AG08395 (cell line): ENCODE measurements around the gene IDH3A.

Source experiments
- DNase-seq: peaks from one replicate; pipeline ENCODE4 v3.0.0; 2012; ENCODE audit warnings: mixed read lengths, low spot score

The IDH3A gene

DNA sequence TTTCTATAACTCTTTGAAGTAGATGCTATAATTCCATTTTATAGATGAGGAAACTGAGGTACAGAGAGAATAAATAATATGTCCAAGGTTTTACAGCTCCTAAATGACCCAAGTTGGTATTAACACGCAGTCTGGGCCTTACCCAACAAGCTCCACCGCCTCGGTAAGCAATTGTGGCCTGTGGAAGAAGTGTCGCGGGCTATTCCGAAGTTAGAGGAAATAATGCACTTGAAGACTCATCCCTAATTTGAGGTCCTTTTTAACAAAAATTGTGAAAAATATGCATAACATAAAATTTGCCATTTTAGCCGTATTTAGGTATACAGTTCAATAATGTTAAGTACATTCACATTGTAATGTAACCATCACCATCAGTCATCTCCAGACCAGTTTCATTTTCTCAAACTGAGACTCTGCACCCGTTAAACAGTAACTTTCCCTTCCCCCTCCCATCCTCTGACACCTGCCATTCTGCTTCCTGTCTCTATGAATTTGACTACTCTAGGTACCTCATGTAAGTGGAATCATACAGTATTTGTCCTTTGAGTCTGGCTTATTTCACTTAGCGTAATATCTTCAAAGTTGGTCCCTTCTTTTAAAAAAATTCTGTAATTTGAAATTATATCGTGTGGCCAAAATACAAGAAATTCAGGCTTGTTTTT, 18.2 kb downstream of the IDH3A start:
- DNase-seq: no peak

DNA sequence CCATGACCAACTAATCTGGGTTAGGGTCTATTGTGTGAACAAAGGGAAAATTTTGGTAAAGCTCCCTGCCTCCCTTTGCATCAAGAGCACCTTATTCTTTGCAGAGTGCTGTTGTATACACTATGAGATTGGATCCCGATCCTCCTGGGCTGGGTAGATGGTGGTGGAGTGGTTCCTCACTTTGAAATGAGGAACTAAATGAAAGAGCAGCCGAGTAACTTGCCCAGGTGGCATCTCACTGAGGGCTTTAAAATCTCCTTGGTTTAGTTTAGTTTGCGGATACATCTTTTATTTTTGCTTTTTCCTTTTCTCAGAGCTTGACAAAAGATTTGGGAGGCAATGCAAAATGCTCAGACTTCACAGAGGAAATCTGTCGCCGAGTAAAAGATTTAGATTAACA, 19.4 kb downstream of the IDH3A start:
- no peak for DNase-seq

DNA sequence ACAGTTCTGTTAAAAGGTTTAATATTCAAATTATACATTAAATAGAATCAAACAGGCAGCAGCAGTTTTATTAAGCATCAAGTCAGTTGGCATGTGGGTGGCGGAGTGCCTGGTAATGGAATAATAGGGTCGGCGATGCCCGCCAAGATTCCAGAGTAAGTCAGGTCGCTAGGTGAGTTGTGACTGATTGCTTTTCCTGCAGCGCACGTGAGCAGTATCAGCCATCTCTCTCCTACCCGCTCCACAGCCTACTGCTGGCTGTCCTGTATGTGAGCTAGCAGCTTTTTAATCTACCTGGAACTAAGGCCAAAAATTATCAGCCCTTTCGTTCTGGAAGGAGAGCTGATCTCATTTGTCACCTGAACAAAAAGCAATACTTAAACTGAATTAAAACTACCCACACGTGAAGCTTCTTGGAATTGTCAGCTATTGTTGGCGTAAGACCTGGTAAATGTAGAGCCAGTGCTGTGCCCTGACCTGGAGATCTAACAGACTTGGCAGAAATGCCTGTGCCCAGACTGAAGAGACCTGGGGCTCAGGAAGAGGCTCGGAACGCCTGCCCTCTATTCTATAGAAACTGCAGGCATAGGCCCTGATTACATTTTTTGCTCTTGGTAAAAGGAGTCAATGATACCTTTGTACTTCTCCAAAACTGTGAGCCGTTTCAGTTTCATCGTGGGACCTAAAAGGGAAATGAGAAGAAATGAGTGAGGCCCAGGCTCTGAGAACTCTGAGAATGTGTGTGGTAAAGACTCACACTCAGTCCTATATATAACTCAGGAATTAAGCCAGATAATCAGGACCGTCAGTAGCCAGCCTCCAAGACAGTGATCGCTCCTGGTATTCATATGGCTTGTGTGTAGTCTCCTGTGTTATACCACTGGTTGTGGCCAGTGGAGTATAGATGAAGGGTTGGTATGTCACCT, 21.9 kb downstream of the IDH3A start:
- no peak for DNase-seq

DNA sequence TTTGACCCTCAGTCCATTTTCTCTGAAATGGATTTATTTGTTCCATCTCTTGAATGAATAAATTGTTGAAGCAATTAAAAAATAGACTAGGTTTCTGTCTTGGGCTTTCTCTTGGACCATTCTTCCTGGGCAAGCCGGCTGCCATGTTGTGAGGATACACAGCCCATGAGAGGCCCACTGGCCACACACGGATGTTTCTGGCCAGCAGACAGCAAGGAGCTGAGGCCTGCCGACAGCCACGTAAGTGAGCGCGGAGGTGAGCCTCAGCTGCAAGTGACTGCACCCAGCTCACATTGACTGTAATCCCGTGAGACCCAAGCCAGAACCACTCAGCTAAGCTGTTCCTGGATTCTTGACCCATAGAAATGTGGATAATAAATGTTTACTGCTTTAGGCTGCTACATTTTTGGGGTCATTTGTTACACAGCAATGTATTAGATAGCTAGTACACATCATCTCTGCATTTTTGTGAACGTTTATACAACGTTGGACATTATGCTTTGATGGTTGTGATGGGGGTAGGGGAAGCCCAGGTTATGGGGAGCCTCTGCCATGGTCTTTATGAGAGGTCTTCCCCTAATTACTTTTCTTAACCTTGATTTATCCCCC, 22.8 kb downstream of the IDH3A start:
- no peak for DNase-seq

DNA sequence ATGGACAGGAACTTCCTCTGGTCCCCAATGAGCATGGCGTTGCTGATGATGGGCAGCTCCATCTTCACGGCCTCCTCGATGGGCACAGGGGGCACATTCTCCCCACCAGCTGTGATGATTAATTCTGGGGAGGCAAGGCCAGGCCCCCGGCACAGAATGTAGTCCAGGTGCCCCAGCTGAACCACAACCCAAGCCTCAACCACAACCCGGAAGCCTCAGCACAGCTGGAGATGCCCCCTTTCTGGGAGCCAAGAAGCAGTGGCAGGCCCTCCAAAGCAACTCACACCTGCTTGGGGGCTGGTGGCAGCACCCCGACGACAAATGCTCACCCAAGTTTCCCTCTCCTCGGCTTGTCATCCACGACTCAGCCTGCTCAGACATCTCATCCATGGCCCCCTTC, 25.2 kb downstream of the IDH3A start:
- DNase-seq: no peak

DNA sequence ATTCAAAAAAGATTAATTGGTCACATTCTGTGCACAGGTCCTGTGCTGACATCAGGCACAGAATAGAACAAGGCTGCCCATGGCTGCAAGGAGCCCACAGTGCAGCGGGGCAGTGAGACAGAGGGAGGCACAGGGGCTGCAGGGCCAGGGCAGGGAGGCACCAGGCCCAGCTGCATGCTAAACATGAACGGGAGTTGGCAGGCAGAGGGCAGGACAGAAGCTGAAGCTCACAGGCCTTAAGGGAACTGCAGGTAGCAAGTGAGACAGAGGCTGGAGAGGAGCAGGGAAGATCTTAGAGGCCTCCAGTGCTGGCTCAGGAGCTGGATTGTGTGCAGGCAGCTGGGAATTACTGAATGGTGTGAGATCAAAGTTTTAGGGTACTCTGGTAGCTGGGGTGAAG, 26.2 kb downstream of the IDH3A start:
- no peak for DNase-seq

DNA sequence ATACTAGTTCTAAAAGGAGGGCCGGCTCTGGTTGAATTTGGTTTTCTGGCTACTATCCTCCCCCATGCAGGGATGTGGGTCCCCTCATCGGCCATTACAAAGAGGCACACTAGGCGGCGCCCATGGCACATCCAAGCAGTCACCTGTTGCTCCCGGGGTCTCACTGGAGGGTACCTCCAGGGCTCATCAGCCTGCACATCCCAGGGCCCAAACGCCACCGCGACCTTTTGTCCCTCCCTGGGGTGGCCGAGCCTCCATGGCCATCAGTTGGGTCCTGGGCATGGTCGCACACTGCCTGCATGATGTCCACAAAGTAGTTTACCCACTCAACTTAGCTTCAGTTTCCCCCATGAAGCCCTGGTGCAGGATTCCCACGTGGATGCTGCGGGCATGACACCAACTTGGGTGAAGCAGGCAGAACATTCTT, 28.3 kb downstream of the IDH3A start:
- peak; percentile 61 for DNase-seq

DNA sequence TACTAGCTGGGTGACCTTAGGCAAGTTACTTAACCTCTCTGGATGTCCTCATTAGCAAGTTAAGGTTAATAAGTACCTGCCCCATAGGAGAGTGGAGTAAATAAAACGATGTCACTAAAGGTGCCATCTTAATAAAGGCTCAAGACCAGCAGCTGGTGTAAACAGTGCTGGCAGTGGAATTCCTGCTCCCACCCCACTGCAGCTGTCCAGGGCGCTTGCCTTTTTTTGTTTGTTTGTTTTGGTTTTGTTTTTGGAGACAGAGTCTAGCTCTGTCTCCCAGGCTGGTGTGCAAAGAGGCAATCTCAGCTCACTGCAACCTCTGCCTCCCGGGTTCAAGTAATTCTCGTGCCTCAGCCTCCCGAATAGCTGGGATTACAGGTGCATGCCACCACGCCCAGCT, 28.9 kb downstream of the IDH3A start:
- DNase-seq: no peak

DNA sequence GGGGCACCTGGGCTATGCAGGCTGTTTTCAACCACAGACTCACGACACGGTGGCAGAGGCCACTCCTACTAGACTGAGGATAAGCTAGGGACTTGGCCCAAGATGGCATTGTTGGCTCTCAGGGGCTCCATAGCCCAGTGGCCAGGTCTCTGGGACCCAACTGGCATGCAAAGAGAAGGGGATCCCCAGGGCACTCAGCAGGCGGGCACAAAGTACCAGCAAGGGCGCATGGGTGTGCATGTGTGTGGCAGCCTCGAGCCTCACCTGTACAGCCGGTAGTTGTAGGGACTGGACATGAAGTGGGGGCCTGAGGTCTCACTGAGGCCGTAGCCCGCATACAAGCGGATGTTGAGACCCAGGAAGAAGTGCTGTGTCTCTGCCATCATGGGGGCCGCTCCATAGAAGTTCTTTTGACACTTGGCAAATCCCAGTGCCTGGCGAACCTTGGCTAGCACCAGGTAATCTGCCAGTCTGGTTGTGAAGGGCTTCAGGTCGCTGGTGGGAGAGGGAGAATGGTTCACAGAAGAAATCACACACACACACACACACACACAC, 30.2 kb downstream of the IDH3A start:
- DNase-seq: no peak

DNA sequence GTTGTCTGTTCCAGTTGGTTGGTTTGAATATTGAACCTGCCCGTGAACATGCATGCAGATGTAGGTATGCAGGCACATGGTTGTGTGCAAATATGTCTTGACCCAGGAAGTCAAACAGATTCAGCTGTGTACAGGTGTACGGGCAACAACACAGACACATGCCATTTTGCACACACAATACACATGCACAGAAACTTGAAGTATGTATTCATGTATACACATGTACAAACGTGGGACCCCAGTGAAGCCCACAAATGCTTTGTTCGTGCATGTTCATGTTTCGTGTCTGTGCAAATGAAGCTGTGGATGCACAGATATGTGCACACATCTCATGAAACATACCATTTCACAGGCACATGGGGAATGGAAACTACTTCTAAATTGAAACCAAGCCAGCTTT, 30.7 kb downstream of the IDH3A start:
- no peak for DNase-seq

DNA sequence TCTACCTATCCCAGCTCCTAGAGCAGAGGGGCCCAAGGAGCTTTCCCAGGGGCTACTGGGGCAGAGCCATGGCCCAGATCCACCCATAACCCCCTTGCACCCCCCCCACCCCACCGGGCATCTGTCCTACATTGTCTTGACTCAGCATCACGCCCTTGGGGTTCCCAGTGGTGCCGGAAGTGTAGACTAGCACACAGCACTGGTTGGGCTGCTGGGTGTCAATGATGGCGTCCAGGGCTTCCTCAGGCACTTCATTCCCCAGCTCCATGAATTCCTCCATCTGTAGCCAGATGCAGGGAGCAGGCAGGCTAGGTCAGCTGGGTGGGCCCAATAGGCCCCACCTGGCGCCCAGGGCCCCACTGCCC, 33.2 kb downstream of the IDH3A start:
- DNase-seq: no peak

DNA sequence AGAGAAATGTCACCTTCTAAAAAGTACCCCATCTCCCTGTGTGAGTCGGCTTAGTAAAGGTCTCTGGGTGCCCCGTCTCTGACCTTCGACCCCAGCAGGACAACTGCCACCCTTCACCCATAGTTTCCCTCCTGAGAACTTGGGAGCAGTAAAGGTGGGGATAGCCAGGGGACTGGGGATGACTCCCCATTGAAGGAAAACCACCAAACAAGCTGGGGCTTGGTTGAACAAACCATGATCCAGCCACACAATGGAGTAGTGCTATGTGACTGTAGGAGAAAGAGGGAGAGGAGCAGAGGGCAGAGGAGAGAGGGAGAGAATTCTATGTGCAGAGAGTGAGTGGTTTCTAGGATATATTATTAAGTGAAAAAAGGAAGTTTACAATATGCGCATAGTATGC, 33.7 kb downstream of the IDH3A start:
- DNase-seq: no peak

DNA sequence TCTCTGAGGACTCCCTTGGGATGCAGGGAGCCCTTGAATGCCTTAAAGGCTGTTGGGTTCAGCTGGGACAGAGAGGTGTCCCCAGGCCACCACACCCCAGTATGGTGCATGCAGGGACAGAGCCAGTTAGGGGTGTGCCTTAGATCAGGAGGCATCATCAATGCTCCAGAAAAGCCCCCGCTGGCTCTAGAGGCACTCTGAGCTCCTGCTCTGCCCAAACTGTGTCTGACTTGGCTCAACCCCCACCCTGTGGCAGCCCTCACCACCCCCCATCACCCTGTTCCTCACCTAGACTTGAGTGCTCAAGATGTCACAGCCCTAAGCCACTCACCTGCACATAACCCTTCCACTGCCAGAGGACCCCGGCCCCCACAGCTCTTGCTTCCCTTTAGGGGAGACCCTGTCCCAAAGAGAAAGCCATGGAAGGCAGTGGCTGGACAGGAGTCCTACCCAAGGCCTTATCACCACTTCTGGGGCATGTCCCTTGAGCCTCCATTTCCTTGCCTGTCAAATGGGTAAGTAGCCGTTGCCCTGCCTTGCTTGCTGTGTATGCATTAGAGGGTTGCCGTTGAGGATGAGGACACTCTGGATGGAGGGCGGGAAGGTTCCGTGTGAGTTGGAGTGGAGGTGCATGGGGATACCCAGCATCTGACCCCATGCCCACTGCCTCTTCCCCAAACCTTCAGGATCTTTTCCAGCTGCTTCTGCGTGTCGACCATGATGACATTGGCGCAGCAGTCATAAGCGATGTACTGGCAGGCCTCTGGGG, 43.8 kb downstream of the IDH3A start:
- DNase-seq: no peak

DNA sequence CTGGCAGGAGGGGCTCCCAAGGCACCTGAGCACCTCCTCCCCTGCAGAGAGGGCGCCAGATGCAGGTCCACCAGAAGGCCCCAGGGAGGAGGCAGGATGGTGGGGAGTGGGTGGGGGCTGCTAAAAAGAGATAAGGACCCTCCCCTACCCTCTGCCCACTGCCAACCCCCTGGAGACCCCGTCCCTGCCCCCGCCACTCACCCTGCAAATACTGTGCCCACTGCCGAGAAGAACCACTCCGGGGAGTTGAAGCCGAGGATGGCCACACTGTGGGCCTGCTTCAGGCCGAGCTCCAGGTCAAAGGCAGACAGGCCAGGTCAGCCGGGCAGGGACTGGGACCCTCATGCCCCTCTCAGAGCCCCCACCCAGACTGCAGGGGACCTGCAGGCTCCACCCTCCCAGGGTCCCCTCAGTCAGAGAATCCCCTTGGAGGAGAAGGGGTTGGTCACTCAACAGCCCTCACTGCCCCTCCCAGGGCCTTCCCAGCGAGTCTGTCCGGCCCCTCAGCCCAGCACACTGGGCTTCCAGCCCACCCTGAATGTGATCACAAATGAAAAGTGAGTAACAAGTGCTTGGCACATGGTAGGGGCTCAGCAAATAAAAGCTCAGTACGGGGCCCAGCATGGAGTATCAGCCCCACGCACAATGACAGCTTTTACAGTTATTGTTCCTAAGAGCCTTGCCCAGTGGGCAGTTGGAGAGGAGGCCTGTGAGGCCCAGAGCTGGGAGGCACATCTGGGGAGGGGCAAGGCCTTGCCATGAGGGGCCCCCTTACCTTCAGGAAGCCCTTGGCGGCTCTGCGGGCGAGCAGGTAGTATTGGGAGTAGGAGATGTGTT, 44.8 kb downstream of the IDH3A start:
- no peak for DNase-seq

DNA sequence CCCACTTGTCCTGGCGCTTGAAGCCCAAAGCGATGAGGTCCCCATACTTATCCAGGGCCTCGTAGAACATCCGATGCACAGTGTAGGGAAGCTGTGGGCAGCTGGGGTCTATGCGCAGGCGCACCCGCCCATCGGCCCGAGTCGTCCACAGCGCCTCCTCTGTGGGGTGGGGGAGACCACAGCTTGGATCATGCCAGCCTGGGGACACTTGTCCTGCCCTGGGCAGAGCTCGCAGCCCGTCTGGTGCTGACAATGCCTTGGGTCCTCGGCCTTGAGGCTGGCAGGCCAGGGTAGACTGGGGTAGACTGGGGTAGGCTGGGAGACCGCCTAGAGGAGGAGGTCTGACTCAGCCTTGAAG, 45.4 kb downstream of the IDH3A start:
- no peak for DNase-seq

DNA sequence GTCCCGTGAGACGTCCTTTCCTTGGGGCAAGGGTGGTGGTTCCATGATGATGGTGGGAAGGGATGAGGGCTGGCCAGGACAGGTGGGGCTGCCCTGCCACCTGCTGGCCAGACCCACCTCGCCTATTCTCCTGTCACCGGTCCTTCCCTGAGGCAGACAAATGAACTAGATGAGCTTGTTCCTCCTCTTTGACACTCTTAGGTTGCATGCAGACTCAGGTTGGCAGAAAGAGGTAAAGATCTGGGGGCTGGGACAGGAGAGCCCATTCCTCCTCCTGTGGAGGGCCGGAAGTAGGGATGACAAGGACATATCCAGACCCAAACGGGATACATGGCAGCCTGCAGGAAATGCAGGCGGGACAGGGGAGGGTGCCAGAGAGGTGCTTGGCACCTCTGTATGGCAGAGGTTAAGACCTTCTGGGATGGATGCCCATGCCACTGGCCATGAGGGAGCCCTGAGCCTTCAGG, 46.6 kb downstream of the IDH3A start:
- no peak for DNase-seq

DNA sequence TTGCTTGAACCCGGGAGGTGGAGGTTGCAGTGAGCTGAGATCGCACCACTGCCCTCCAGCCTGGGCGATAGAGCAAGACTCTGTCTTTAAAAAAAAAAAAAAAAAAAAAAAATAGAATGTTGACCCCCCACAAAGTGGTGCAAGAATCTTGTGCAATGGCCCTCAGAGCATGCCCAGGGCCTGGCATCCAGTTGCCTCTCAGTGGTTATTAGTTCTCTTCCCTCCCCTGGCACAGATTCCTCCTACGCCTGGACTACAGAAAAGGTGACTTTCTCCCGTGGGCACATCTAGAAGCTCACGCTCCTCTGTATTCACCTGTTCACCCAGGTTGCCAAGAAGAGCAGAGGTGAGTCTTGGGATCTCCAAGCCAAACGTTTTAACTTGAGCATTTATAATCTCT, 48.5 kb downstream of the IDH3A start:
- no peak for DNase-seq

DNA sequence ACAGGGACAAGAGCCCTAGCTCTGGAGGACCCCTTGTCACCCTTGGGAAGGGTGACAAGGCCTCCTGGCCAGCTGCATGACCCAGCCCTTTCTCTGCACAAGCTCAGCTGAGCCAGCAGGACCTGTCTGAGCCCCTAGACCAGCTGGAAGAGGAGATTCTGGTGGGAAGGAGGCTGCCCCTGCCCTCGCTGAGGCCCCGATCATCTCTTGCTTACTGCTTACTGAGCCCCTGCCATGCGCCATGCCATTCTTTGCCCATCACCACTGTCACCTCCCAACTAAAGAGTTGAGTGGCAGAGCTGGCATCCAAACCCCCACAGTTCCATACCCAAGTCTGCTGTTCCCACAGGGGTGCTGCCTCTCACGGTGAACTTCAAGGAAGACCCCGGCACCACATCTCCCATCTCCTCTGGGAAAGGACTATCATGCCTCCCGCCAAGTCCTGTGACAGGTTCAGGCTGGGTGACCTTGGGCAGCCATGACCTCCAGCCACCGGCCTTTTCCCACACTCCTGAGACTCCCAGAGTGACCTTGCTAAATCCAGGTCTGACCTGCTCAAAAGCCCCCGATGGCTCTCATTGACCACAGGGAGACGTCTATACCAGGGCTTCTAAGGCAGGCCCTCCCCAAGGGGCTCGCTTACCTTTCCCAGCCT, 51.2 kb downstream of the IDH3A start:
- no peak for DNase-seq

DNA sequence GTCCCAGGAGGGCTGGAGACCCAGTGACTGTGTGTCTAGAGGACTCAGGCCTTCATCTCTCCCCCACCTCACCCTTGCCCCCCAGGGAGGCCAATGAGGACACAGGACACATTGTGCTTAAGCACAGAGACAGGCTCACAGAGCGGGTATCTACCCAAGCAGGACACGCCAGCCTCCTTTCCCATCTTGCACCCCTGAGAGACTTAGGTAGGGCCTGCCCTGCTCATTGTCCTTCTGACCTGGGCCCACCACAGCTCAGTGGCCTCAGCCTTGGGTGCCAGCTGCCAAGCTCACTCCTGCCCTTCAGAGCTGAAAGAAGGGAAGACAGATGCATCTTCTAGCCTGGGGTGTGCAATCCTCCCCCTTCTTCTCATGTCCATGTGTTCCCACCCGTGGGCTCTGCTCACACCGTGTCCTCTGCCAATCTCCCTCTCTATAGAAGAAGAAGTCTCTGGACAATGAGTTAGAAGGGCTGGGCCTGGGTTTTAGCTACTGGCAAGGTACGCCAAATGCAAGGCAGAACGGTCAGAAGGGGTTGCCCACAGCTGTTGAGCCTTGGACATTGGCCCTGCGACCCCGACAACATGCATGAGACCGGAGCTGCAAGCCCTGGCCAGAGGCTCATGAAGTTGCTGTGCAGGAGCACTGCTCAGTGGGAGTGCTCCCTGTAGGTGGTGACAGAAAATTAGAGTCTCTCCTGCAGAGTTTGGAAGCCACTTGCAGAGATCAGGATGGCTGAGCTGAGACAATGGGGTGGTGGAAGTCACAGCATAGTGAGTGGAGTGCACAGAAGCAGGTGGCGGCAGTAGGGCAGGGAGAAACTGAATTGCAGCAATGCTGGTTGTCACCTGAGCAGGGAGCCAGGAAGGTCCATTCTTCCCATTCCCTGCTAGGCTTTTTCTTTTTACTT, 52.4 kb downstream of the IDH3A start:
- DNase-seq: no peak
